ENCODE measurements around the gene TIGD7.
"Not testable (repeated sequence)": the region's sequence is repeated elsewhere in the genome, so short reads cannot be mapped to it uniquely, and the experiment has no call there.

TIGD7 gene

GRCh38 chr16:3282103-3282729 is 23.0 kb downstream of the TIGD7 start:
- DNase-seq, result peak; percentile 87

GRCh38 chr16:3281222-3281820 is 23.9 kb downstream of the TIGD7 start:
- DNase-seq, result no peak

DNA sequence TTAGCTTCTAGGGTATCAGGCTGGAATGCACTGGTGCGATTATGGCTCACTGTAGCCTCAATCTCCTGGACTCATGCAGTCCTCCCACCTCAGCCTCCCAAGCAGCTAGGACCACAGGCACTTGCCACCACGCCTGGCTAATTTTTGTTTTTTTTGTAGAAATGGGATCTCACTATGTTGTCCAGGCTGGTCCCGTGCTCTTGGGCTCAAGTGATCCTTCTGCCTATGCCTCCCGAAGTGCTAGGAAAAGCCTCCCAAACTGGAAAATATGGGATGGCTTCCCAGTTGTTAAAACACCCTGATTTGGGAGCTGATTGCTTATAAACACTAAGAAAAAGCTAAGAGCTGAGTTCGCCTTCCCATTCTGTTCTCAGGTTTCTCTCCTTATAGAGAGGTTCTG is 28.6 kb downstream of the TIGD7 start:
- DNase-seq, result no peak

DNA sequence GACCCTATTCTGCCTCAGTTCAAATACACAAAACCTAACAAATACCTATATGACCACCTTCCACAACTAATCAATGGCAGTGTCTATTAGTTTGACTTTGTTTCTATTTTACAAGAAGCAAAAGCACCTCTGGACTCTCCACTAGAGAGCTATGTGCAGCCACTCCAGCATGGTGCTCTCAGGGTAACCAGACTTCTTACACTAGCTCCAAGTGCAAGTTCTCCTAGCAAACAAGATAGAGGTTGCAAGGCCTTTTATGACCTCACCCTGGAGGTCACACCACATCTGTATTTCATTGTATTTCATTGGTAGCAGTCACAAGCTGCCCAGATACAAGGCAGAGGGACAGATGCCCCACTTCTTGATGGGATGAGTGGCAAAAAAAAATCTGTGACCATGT is 30.3 kb downstream of the TIGD7 start:
- no peak for DNase-seq

- peak; percentile 67 for DNase-seq
Observed at GRCh38 chr16:3274490-3274889, 30.7 kb downstream of the TIGD7 start.

DNA sequence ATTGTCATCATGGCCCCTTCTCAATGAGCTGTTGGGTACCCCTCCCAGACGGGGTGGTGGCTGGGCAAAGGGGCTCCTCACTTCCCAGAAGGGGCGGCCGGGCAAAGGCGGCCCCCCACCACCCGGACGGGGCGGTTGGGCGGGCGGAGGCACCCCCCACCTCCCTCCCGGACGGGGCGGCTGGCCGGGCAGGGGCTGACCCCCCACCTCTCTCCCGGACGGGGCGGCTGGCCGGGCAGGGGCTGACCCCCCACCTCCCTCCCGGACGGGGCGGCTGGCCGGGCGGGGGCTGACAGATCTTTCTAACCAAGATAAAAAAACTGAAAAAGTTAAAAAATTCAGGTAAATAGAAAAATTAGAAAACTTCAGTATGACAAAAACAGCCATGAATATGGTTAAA is 33.9 kb downstream of the TIGD7 start:
- not testable (repeated sequence) for DNase-seq

DNA sequence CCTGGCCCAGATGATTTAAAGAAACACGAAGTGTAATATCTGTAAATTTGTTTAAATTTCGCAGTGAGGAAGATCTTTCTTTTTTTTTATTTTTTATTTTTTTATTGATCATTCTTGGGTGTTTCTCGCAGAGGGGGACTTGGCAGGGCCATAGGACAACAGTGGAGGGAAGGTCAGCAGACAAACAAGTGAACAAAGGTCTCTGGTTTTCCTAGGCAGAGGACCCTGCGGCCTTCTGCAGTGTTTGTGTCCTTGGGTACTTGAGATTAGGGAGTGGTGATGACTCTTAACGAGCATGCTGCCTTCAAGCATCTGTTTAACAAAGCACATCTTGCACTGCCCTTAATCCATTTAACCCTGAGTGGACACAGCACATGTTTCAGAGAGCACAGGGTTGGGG is 34.5 kb downstream of the TIGD7 start:
- DNase-seq, result not testable (repeated sequence)

DNA sequence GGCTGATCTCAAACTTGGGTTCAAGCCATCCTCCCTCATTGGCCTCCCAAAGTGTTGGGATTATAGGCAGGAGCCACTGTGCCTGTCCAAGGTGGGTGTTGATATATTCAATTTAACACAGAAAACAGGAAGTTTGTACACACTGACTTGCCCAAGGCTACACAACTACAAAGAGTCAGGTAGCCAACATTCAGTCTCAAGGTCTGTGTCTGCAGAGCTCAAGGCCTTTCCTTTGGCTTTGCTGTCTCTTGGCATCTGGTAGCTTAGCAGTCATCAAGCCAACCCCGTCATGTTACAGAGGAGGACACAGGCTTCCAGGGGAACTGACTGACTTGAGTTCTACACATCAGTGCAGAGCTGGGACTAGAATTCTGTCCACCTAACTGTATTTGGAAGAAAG is 36.9 kb downstream of the TIGD7 start:
- DNase-seq, result no peak

DNA sequence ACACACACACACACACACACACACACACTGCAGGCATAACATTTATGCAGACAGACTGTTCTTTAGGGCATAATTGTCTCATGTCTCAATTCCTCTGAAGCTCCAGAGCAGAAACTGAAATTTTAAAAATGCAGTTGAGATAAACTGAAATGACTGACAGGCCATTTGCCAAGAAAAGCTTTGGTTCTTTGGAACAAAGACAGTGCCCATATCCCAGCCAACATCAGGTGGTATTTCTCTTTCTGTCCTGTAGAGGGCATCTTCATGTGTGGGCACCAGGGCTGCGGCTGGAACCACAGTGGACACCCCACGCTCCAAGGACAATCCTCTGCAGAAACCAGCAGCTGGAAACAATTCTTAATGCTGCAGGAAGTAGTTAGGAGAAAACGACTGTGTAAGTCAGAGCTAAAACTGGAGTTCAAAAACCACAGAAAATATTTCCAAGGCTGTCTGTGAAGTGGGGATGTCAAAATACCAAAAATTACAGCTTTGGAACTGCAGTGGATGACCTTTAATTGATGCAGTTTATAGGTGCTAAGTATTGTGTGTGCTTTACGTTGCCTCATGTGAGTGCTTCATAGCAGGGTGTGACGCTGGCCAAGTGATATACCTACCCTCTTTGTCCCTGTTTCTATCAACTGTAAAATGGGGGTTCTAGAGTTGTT is 38.2 kb downstream of the TIGD7 start:
- DNase-seq, result peak; percentile 52

- DNase-seq, result peak; percentile 99
Observed at GRCh38 chr16:3264137-3265036, 40.8 kb downstream of the TIGD7 start.

DNA sequence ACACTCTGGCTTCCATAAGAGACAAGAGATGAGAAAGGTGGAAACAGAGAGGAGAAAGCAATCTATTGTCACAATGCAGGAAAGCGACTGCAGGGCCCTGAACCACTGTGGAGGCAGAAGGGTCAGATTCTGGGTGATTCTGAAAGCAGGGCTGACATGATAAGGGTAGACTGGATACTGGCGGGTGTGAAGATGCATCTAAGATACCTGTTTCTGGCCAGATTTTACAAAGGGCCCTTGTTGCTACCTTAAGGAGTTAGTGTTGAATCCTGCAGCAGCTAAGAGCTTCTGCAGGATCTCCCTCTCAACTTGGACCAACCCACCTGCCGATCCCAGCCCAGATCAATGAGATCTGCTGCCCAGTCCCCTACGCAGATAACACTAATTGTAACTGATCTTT is 42.7 kb downstream of the TIGD7 start:
- DNase-seq, result no peak

DNA sequence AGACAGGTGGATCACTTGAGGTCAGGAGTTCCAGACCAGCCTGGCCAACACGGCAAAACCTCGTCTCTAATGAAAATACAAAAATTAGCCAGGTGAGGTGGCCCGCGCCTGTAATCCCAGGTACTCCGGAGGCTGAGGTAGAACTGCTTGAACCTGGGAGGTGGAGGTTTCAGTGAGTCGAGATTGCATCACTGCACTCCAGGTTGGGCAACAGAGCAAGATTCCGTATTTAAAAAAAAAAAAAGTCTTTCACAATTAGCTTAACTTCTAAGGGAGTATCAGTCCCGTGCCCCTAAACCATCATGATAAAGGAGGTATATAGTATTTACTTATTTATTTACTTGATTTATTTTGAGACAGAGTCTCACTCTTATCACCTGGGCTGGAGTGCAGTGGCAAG is 45.4 kb downstream of the TIGD7 start:
- no peak for DNase-seq

- DNase-seq, result no peak
Observed at GRCh38 chr16:3256866-3257465, 48.3 kb downstream of the TIGD7 start.

DNA sequence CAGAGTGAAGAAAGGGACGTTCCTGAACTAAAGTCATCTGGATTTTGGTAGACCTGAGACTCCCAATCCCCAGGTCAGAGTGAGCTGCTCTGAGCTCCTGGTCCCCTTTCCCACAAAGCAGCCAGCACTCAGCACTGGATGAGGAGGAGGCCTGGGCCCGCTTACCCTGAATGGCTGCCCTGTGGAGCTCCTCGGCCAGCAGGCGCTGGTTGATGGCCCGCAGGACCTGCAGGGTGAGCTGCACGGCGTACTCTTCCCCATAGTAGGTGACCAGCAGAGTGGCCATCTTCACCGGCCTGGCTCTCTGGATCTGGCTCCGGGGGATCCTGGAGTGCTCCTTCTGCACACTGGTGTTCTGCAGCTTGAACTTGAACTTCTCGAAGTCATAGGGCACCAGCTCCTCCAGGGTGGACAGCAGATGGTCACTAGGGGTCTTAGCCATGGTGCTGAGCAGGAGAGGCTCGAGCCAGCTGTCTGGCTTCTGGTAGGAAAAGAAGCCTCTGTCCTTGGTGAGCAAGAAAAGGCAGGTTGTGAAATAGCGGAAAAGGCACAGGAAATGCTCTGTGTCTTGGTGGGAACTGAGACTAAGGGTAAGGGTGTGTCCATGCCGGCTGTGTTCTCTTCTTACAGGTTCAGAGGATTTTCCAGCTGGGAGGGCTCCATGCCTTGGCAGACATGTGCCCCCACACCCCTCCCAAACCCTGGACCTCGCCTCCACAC is 48.9 kb downstream of the TIGD7 start, which contains the start of gene MEFV:
TSS of gene MEFV (minus strand) at position 488 of the 720 bp plus-strand sequence. CDS start at position 442, 46 bp downstream.
- DNase-seq, result no peak

DNA sequence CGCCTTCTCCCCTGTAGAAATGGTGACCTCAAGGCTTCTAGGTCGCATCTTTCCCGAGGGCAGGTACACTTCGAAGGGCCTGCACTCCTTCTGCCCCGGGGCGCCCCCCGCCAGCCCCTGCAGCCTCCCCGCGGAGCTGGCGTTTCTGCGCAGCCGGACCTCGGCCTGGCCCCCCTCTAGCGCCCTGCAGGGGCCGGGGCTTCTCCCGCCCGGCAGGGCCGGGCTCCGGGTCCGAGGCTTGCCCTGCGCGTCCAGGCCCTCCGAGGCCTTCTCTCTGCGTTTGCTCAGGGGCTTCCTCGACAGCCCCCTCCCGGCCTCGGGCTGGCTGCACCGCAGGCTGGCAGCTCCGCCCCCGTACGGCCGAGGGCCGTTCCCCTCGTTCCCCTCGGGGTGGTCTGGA is 50.9 kb downstream of the TIGD7 start:
- DNase-seq, result no peak

- no peak for DNase-seq
Observed at GRCh38 chr16:3252967-3253366, 52.3 kb downstream of the TIGD7 start.

- no peak for DNase-seq
Observed at GRCh38 chr16:3249451-3249850, 55.8 kb downstream of the TIGD7 start.

DNA sequence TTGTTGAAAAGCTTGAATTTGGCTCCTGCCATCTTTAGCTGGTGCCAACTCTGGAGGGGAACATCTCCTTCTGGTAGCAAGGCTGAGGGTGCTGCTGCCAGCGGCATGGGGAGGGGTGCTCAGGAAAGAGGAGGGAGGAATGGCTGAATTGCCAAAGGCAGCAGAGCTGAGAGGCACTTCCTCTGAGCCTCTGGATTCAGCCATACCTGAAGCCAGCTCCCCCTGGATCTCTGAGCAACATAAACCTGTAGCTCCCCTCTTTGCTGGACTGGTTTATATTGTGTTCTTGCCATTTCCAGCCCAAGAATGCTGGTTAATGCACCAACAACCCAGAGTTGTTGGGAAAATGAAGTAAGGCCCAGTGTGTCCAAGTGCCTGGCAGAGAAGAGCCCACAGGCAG is 56.2 kb downstream of the TIGD7 start:
- DNase-seq, result no peak

Measured in NCI-H82 (cell line).